Psoas muscle (tissue), 8 donors: Measurements from ENCODE around the gene MINDY3. TPM values are rescaled to one million over a fixed set of nuclear protein-coding genes. Genes with fewer than 3 reads are reported as not detected.

ENCODE experiments used
- ATAC-seq, 4 donors: fragments of 200-7000 bp; cut with Tn5 transposase; one replicate each; pipeline ENCODE4 v1.9.1; 2020; ENCODE audit warnings: moderate library complexity in 3 of 4, mild to moderate bottlenecking in 2 of 4
- DNase-seq, 2 donors: peaks; one replicate each; pipeline ENCODE4 v3.0.0-alpha.2; 2020
- H3K27ac ChIP-seq: fragments of 200-600 bp; one replicate; pipeline ENCODE4 v1.8.0; 2022
- H3K27me3 ChIP-seq, 3 donors: fragments of 200-600 bp in 1 of 3; one replicate each; pipeline versions ENCODE4 v1.6.1 to v1.8.0; 2013 to 2022; ENCODE audit warnings: low read length in 2 of 3, mild to moderate bottlenecking in 2 of 3, moderate library complexity in 1 of 3; ENCODE audit not compliant: insufficient read depth in 3 of 3
- H3K36me3 ChIP-seq, 2 donors: fragments of 200-600 bp in 1 of 2; one replicate each; pipeline versions ENCODE4 v1.6.1 to v1.8.0; 2013 to 2022; ENCODE audit warnings: low read depth in 1 of 2, mild to moderate bottlenecking in 1 of 2, moderate library complexity in 1 of 2; ENCODE audit not compliant: insufficient read depth in 1 of 2
- H3K4me1 ChIP-seq: fragments of 200-600 bp; one replicate; pipeline ENCODE4 v1.8.0; 2022
- H3K4me3 ChIP-seq: fragments of 200-600 bp; one replicate; pipeline ENCODE4 v1.8.0; 2022; ENCODE audit warnings: mild to moderate bottlenecking
- H3K9me3 ChIP-seq: fragments of 200-600 bp; one replicate; pipeline ENCODE4 v1.8.0; 2022
- WGBS, 3 donors: extraction: QIAGEN DNeasy Blood & Tissue Kit; methylation state at CpG; one replicate each; pipeline versions ENCODE4 v1.1.6 to v1.1.7; 2013; 5-methylcytosine and 5-hydroxymethylcytosine counted together
- intact Hi-C, 2 donors: fragments of 100-400 bp; cut with DNase I; formaldehyde crosslinking; loops; one replicate each; pipeline versions ENCODE4 v1.11.0 to v1.14.2; 2022
- polyA plus RNA-seq, 3 donors: library from polyadenylated mRNA; stranded (reverse); fragments of 200-250 nt; gene quantifications; one replicate each; pipeline ENCODE4 v1.2.3, GENCODE V29; 2013
- total RNA-seq, 4 donors: library from RNA; stranded (reverse); fragmentation: NEBNext Ultra II Directional in 2 of 4; extraction: Animal tissue kit (Norgen Biotek cat#: 25700) in 2 of 4; gene quantifications; one replicate each; pipeline versions ENCODE4 v1.2.1 to v1.2.4, GENCODE V29; 2021 to 2023
- TF ChIP-seq, protein P1 (sequence below): fragments of 200-600 bp; IDR thresholded peaks from one replicate; pipeline ENCODE4 v1.8.0; 2022; ENCODE audit warnings: antibody characterized with exemption
- donor health status: healthy with polysubstance abuse.
- donor health status: DM: no; HTN: no; CAD: no; lungs with moderate emphysema.
- donor health status: Bipolar disorder and iron deficiency.
- donor health status: healthy.
- donor health status: DM: yes; HTN: yes; CAD: no.
- donor health status: DM: no; HTN: no; CAD: no.
- donor health status: DM: no; HTN: no; CAD: no.
- donor health status: DM: yes; HTN: yes; CAD: no.

MINDY3 gene
- total and polyA plus RNA-seq, 7 donors = 6.1 to 17.5 (median 9.9) TPM

DNA sequence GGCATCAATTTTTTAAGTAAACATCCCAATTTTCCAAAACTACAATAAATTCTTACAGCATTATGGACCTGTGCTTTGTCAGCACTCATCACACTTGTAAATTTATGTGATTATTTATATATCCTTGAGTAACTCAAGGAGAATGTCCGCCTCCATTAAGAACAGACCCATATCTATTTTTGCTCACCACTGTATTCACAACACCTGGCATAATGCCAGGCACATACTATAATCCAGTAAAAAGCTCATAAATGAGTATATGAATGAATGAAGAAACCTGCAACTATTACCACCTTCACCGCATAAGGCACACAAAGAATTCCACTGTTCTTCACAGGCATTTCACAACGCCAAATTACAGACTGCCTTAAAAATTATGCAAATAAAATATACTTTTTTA is 46.9 kb downstream of the MINDY3 start:
- intact Hi-C loops = no loop called here
- peak; percentile 54 to 89 (median 74) for ATAC-seq
- no peak for DNase-seq
- H3K4me1 ChIP-seq = peaks cover 13% of the 10 kb centered on the region
- peaks cover 0 to 9% of the 10 kb centered on the region in 2 donors for H3K36me3 ChIP-seq
- no peaks in the 10 kb centered on the region for H3K9me3 ChIP-seq
- no peaks in the 10 kb centered on the region for H3K27me3 ChIP-seq
- 66 to 74% (median 68%) methylated on average over 3 of the region's 3 CpGs for WGBS, 3 donors
- no peak overlapping the region for H3K4me3 ChIP-seq
- H3K27ac ChIP-seq = no peak overlapping the region
- TF ChIP-seq, protein P1, sequence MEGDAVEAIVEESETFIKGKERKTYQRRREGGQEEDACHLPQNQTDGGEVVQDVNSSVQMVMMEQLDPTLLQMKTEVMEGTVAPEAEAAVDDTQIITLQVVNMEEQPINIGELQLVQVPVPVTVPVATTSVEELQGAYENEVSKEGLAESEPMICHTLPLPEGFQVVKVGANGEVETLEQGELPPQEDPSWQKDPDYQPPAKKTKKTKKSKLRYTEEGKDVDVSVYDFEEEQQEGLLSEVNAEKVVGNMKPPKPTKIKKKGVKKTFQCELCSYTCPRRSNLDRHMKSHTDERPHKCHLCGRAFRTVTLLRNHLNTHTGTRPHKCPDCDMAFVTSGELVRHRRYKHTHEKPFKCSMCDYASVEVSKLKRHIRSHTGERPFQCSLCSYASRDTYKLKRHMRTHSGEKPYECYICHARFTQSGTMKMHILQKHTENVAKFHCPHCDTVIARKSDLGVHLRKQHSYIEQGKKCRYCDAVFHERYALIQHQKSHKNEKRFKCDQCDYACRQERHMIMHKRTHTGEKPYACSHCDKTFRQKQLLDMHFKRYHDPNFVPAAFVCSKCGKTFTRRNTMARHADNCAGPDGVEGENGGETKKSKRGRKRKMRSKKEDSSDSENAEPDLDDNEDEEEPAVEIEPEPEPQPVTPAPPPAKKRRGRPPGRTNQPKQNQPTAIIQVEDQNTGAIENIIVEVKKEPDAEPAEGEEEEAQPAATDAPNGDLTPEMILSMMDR = no peak

DNA sequence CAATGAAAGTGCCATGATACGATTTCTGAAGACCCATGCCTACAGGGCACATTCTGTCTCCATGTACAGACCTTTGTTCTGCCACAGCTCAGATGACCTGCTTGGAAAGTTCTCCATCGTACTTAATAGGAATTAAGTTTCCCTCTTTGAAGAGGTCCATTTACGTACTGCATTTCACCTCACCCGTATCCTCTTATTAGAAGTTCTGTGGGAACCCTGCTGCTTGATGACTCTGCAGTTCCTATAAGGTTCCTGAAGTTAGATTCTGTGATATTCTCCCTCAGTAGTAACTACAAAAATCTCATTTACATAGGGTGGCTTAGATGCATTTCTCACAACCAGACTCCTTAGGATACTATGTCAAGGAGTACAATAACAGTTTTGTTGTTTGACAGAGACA is 50.9 kb downstream of the MINDY3 start:
- DNase-seq (no peak), ATAC-seq (peak in 2 of 4 donors; percentile 49 to 62)
- H3K27me3 ChIP-seq = no peaks in the 10 kb centered on the region
- H3K9me3 ChIP-seq = no peaks in the 10 kb centered on the region
- peaks cover 0 to 3% of the 10 kb centered on the region in 2 donors for H3K36me3 ChIP-seq
- H3K4me1 ChIP-seq = peaks cover 13% of the 10 kb centered on the region
- TF ChIP-seq, protein P1 = no peak
- intact Hi-C loops = no loop called here
- no peak overlapping the region for H3K27ac ChIP-seq
- peak overlapping the region; percentile 12 for H3K4me3 ChIP-seq
- 32 to 66% (median 39%) methylated on average over 4 of the region's 4 CpGs for WGBS, 3 donors

DNA sequence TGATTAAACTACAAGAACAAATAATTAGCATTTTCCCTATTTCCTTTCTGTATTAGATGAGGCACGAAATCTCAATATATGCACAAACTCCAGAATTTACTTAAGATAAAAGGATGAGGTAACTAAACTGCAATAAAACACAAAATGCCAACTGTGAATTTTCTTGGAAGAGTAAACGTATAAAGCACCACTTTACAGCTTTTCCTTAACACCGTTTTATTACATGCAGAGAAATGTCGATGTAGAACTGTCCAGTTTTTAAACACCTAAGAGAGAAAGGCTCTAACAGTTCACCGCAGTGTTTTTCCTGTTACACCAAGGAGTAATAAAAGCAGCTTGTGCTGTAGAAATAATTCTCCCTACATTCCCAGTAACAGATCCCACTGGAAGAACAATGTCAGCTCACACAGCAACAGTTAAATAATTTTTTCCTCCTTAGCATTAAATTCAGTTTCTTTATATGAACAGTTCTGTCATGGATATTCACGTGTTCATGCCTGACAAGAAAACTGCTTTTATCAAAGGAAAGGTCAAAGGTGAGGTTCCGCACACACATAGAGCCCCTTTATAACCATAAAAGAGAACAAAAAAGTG is 52.0 kb downstream of the MINDY3 start:
- WGBS, 3 donors = 60 to 82% (median 72%) methylated on average over 7 of the region's 7 CpGs
- ATAC-seq (no peak), DNase-seq (no peak)
- H3K4me3 ChIP-seq = no peak overlapping the region
- H3K9me3 ChIP-seq = no peaks in the 10 kb centered on the region
- no peak overlapping the region for H3K27ac ChIP-seq
- TF ChIP-seq, protein P1 = no peak
- peaks cover 16% of the 10 kb centered on the region for H3K4me1 ChIP-seq
- intact Hi-C loops = no loop called here
- no peaks in the 10 kb centered on the region for H3K27me3 ChIP-seq
- peaks cover 0 to 3% of the 10 kb centered on the region in 2 donors for H3K36me3 ChIP-seq

DNA sequence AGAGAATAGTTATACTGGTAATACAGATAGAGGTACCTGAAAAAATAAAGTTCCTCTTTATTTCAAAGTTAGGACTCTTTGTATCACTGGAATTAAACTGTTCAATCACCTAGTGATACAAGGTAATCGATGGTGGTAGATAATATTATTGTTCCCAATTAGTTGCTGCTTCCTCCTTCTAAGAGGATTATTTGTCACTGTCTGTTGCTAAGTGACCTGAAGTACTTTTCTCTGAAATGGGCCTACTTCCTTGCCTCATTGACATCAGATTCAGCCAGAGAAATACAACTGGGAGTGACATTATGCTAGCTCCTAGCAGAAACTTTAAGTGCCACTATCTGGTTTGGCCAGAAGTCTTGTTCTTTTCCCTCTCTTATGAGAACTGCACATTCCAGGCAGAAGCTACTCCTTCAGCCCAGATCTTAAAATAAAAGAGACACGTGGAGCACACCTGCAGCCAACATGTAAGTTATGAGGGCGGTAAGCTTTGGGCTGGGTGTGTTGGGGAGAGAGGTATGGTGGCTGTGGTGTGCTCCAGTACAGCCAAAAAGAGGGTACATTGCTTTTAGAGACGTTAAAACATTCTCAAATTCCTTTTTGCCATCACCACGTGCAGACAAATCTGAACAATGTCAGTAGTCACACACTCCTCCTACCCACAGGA is 54.8 kb downstream of the MINDY3 start:
- 48 to 77% (median 56%) methylated on average over 5 of the region's 5 CpGs for WGBS, 3 donors
- DNase-seq (no peak), ATAC-seq (no peak)
- H3K27ac ChIP-seq = no peak overlapping the region
- H3K4me1 ChIP-seq = peaks cover 12% of the 10 kb centered on the region
- peaks cover 0 to 3% of the 10 kb centered on the region in 2 donors for H3K36me3 ChIP-seq
- no peak overlapping the region for H3K4me3 ChIP-seq
- TF ChIP-seq, protein P1 = no peak
- intact Hi-C loops = no loop called here
- H3K27me3 ChIP-seq = no peaks in the 10 kb centered on the region
- H3K9me3 ChIP-seq = peaks cover 4% of the 10 kb centered on the region
